HCT116 (cell line): ENCODE results near the gene DNM3.

ENCODE experiments used
- ATF3 ChIP-seq: IDR thresholded peaks from 2 replicates; pipeline ENCODE4 v1.6.1; 2012
- CTCF ChIP-seq, 3 experiments: fragments of 200-600 bp in 1 of 3; sonication (generic) in 1 of 3; IDR thresholded peaks in 2 of 3; conservative IDR thresholded peaks in 1 of 3; 2 replicates each; pipeline ENCODE4 v1.5.1; 2012 to 2017; ENCODE audit warnings: low read depth in 2 of 3, low read length in 2 of 3, antibody characterized with exemption in 1 of 3, borderline replicate concordance in 1 of 3, control low read depth in 1 of 3, mild to moderate bottlenecking in 1 of 3, mixed read lengths in 1 of 3, mixed run types in 1 of 3, moderate library complexity in 1 of 3; ENCODE audit not compliant: insufficient read depth in 1 of 3
- EGR1 ChIP-seq: IDR thresholded peaks from 2 replicates; pipeline ENCODE4 v1.6.1; 2012; ENCODE audit warnings: low read depth
- EZH2 ChIP-seq: fragments of 200-600 bp; sonication (generic); IDR thresholded peaks from 2 replicates; pipeline ENCODE4 v1.6.1; 2017; ENCODE audit warnings: antibody characterized with exemption, mixed run types
- JUND ChIP-seq: IDR thresholded peaks from 2 replicates; pipeline ENCODE4 v1.6.1; 2012
- MAX ChIP-seq: IDR thresholded peaks from 2 replicates; pipeline ENCODE4 v1.6.1; 2012
- POLR2A ChIP-seq: IDR thresholded peaks from 2 replicates; pipeline ENCODE4 v1.7.0; 2011; ENCODE audit warnings: borderline replicate concordance; ENCODE audit not compliant: insufficient read depth, insufficient read length; ENCODE audit errors: extremely low read depth
- POLR2AphosphoS5 ChIP-seq: IDR thresholded peaks from 2 replicates; pipeline ENCODE4 v1.6.1; 2011; ENCODE audit warnings: mild to moderate bottlenecking, low read depth, low read length, moderate library complexity
- REST ChIP-seq: IDR thresholded peaks from 2 replicates; pipeline ENCODE4 v1.6.1; 2012; ENCODE audit warnings: low read depth
- SIN3A ChIP-seq: IDR thresholded peaks from 2 replicates; pipeline ENCODE4 v1.6.1; 2012; ENCODE audit warnings: low read depth
- SRF ChIP-seq: IDR thresholded peaks from 2 replicates; pipeline ENCODE4 v1.6.1; 2012; ENCODE audit warnings: low read depth
- TCF7L2 ChIP-seq: IDR thresholded peaks from 2 replicates; pipeline ENCODE4 v1.7.0; 2011; ENCODE audit warnings: borderline replicate concordance, inconsistent platforms; ENCODE audit not compliant: insufficient read depth, insufficient read length; ENCODE audit errors: extremely low read depth
- ZBTB33 ChIP-seq: IDR thresholded peaks from 2 replicates; pipeline ENCODE4 v1.6.1; 2011; ENCODE audit warnings: mild to moderate bottlenecking, low read length, moderate library complexity; ENCODE audit not compliant: insufficient replicate concordance; ENCODE audit errors: extremely low read depth
- ZFX ChIP-seq: fragments of 450-650 bp; IDR thresholded peaks from 2 replicates; pipeline ENCODE4 v1.6.1; 2017

GRCh38 chr1:171965777-171966176 lies 124.5 kb downstream of the DNM3 start:
- no peak for TF ChIP-seq CTCF (IDR thresholded peaks at IDR 0.05 in 2 of 3, conservative IDR thresholded peaks at IDR 0.05 in 1 of 3; ENCODE audit: borderline replicate concordance in 1 of 3, insufficient read depth in 1 of 3, low read depth in 2 of 3, low read length in 2 of 3)
- TF ChIP-seq JUND = no peak
- TF ChIP-seq TCF7L2 = no peak
- TF ChIP-seq POLR2A = no peak
- TF ChIP-seq EZH2 = no peak
- TF ChIP-seq ATF3 = no peak
- no peak for TF ChIP-seq MAX
- TF ChIP-seq EGR1 = no peak
- no peak for TF ChIP-seq SIN3A
- no peak for TF ChIP-seq SRF
- TF ChIP-seq POLR2AphosphoS5 = no peak
- no peak for TF ChIP-seq ZBTB33
- no peak for TF ChIP-seq REST
- no peak for TF ChIP-seq ZFX
